Prostate gland (tissue), 2 donors: ENCODE data around the gene SPTBN4.

Experiments
- POLR2A ChIP-seq: fragments of 450-650 bp; IDR thresholded peaks from one replicate; pipeline ENCODE4 v1.6.1; 2016; ENCODE audit warnings: antibody characterized with exemption, mild to moderate bottlenecking
- POLR2AphosphoS5 ChIP-seq: sonication (generic); formaldehyde crosslinking; IDR thresholded peaks from one replicate; pipeline ENCODE4 v1.6.1; 2017; ENCODE audit warnings: antibody characterized with exemption
- TF ChIP-seq, protein P1 (sequence below), 4 experiments: fragments of 200-600 bp in 2 of 4; fragments of 450-650 bp in 2 of 4; sonication (generic) in 2 of 4; IDR thresholded peaks; 1 replicate in 3 of 4; 2 replicates in 1 of 4; pipeline ENCODE4 v1.5.1; 2016 to 2019; ENCODE audit warnings: antibody characterized with exemption in 4 of 4, mild to moderate bottlenecking in 2 of 4, moderate library complexity in 2 of 4

DNA sequence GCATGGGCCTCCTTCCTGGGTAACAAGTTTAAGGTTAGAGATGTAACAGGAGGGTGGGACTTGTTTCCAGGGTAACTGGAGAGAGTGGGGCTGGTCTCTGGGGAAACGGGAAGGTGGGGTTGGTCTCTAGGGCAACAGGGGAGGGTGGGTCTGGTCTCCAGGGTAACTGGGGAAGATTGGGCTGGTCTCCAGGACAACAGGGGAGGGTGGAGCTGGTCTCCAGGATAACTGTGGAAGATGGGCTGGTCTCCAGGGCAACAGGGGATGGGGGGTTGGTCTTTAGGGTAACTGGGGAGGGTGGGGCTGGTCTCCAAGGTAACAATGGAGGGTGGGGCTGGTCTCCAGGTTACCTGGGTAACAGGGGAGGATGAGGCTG lies 36.5 kb downstream of the SPTBN4 start:
- TF ChIP-seq, protein P1, sequence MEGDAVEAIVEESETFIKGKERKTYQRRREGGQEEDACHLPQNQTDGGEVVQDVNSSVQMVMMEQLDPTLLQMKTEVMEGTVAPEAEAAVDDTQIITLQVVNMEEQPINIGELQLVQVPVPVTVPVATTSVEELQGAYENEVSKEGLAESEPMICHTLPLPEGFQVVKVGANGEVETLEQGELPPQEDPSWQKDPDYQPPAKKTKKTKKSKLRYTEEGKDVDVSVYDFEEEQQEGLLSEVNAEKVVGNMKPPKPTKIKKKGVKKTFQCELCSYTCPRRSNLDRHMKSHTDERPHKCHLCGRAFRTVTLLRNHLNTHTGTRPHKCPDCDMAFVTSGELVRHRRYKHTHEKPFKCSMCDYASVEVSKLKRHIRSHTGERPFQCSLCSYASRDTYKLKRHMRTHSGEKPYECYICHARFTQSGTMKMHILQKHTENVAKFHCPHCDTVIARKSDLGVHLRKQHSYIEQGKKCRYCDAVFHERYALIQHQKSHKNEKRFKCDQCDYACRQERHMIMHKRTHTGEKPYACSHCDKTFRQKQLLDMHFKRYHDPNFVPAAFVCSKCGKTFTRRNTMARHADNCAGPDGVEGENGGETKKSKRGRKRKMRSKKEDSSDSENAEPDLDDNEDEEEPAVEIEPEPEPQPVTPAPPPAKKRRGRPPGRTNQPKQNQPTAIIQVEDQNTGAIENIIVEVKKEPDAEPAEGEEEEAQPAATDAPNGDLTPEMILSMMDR (IDR thresholded peaks at IDR 0.05) = no peak
- TF ChIP-seq POLR2AphosphoS5 (no peak), POLR2A (no peak)
